ENCODE measurements around the gene GNAZ.

Gene GNAZ

GRCh38 chr22:23036684-23037428 lies 33.5 kb upstream of the GNAZ start:
- no peaks in the 10 kb centered on the region for H3K79me2 ChIP-seq (ENCODE audit: control insufficient read depth, low read length)
- peak overlapping the region; percentile 86 for H3K4me2 ChIP-seq (ENCODE audit: low read length)
- H3K27me3 ChIP-seq (ENCODE audit: control insufficient read depth, low read length): no peaks in the 10 kb centered on the region
- peak overlapping the region; percentile 99 for H3K27ac ChIP-seq (ENCODE audit: low read depth, low read length)
- no peaks in the 10 kb centered on the region for H3K9me3 ChIP-seq (ENCODE audit: control insufficient read depth, insufficient read depth, low read length)
- H3K9me2 ChIP-seq (replicated peaks; ENCODE audit: control insufficient read depth, low read length): no peaks in the 10 kb centered on the region
- peak overlapping the region; percentile 65 for H3K4me3 ChIP-seq (ENCODE audit: low read length)
- H4K20me1 ChIP-seq (ENCODE audit: control insufficient read depth, insufficient read depth, low read depth, low read length): no peaks in the 10 kb centered on the region
- TF ChIP-seq EZH2phosphoT487 (IDR thresholded peaks at IDR 0.05; ENCODE audit: borderline replicate concordance, low read length): no peak
- TF ChIP-seq, protein P1, sequence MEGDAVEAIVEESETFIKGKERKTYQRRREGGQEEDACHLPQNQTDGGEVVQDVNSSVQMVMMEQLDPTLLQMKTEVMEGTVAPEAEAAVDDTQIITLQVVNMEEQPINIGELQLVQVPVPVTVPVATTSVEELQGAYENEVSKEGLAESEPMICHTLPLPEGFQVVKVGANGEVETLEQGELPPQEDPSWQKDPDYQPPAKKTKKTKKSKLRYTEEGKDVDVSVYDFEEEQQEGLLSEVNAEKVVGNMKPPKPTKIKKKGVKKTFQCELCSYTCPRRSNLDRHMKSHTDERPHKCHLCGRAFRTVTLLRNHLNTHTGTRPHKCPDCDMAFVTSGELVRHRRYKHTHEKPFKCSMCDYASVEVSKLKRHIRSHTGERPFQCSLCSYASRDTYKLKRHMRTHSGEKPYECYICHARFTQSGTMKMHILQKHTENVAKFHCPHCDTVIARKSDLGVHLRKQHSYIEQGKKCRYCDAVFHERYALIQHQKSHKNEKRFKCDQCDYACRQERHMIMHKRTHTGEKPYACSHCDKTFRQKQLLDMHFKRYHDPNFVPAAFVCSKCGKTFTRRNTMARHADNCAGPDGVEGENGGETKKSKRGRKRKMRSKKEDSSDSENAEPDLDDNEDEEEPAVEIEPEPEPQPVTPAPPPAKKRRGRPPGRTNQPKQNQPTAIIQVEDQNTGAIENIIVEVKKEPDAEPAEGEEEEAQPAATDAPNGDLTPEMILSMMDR (IDR thresholded peaks at IDR 0.05; ENCODE audit: low read depth, low read length, poor library complexity, severe bottlenecking): no peak
- peaks cover 21% of the 10 kb centered on the region for H3K36me3 ChIP-seq (ENCODE audit: control insufficient read depth, low read length)
- H3K4me1 ChIP-seq (ENCODE audit: control insufficient read depth, low read length): peaks cover 71% of the 10 kb centered on the region
- H3F3A ChIP-seq (ENCODE audit: control insufficient read depth, insufficient read depth): peaks cover 27% of the 10 kb centered on the region

GRCh38 chr22:23037429-23038333 lies 32.6 kb upstream of the GNAZ start:
- no peaks in the 10 kb centered on the region for H3K79me2 ChIP-seq (ENCODE audit: control insufficient read depth, low read length)
- no peaks in the 10 kb centered on the region for H3K27me3 ChIP-seq (ENCODE audit: control insufficient read depth, low read length)
- TF ChIP-seq EZH2phosphoT487 (IDR thresholded peaks at IDR 0.05; ENCODE audit: borderline replicate concordance, low read length): no peak
- TF ChIP-seq, protein P1 (IDR thresholded peaks at IDR 0.05; ENCODE audit: low read depth, low read length, poor library complexity, severe bottlenecking): no peak
- no peaks in the 10 kb centered on the region for H4K20me1 ChIP-seq (ENCODE audit: control insufficient read depth, insufficient read depth, low read depth, low read length)
- peak overlapping the region; percentile 99 for H3K27ac ChIP-seq (ENCODE audit: low read depth, low read length)
- H3K4me3 ChIP-seq (ENCODE audit: low read length): peak overlapping the region; percentile 65
- H3K4me1 ChIP-seq (ENCODE audit: control insufficient read depth, low read length): peaks cover 62% of the 10 kb centered on the region
- peaks cover 21% of the 10 kb centered on the region for H3K36me3 ChIP-seq (ENCODE audit: control insufficient read depth, low read length)
- H3K9me3 ChIP-seq (ENCODE audit: control insufficient read depth, insufficient read depth, low read length): no peaks in the 10 kb centered on the region
- peaks cover 25% of the 10 kb centered on the region for H3F3A ChIP-seq (ENCODE audit: control insufficient read depth, insufficient read depth)
- peak overlapping the region; percentile 86 for H3K4me2 ChIP-seq (ENCODE audit: low read length)
- H3K9me2 ChIP-seq (replicated peaks; ENCODE audit: control insufficient read depth, low read length): no peaks in the 10 kb centered on the region

- Histone ChIP-seq H4K20me1 (ENCODE audit: control insufficient read depth, insufficient read depth, low read depth, low read length) (no peaks in the 10 kb centered on the region), H3K4me1 (ENCODE audit: control insufficient read depth, low read length) (peaks cover 56% of the 10 kb centered on the region), H3K4me2 (ENCODE audit: low read length) (peak overlapping the region; percentile 86), H3K79me2 (ENCODE audit: control insufficient read depth, low read length) (no peaks in the 10 kb centered on the region), H3K9me2 (replicated peaks; ENCODE audit: control insufficient read depth, low read length) (no peaks in the 10 kb centered on the region), H3K4me3 (ENCODE audit: low read length) (no peak overlapping the region), H3K36me3 (ENCODE audit: control insufficient read depth, low read length) (peaks cover 21% of the 10 kb centered on the region), H3K27ac (ENCODE audit: low read depth, low read length) (no peak overlapping the region), H3F3A (ENCODE audit: control insufficient read depth, insufficient read depth) (peaks cover 25% of the 10 kb centered on the region), H3K9me3 (ENCODE audit: control insufficient read depth, insufficient read depth, low read length) (no peaks in the 10 kb centered on the region), H3K27me3 (ENCODE audit: control insufficient read depth, low read length) (no peaks in the 10 kb centered on the region)
- TF ChIP-seq EZH2phosphoT487 (IDR thresholded peaks at IDR 0.05; ENCODE audit: borderline replicate concordance, low read length): no peak
- TF ChIP-seq, protein P1 (IDR thresholded peaks at IDR 0.05; ENCODE audit: low read depth, low read length, poor library complexity, severe bottlenecking): no peak
These were observed 32.0 kb upstream of the GNAZ start for GRCh38 chr22:23038334-23038642.
